T-helper 2 cell (primary cell): ENCODE data around the gene GAK.
"Not testable (repeated sequence)": the region's sequence is repeated elsewhere in the genome, so short reads cannot be mapped to it uniquely, and the experiment has no call there.

ENCODE experiments used
- DNase-seq, 5 experiments: peaks; one replicate each; pipeline versions ENCODE4 v3.0.0 to v3.0.0-alpha.2; 2012 to 2022

Gene GAK

DNA sequence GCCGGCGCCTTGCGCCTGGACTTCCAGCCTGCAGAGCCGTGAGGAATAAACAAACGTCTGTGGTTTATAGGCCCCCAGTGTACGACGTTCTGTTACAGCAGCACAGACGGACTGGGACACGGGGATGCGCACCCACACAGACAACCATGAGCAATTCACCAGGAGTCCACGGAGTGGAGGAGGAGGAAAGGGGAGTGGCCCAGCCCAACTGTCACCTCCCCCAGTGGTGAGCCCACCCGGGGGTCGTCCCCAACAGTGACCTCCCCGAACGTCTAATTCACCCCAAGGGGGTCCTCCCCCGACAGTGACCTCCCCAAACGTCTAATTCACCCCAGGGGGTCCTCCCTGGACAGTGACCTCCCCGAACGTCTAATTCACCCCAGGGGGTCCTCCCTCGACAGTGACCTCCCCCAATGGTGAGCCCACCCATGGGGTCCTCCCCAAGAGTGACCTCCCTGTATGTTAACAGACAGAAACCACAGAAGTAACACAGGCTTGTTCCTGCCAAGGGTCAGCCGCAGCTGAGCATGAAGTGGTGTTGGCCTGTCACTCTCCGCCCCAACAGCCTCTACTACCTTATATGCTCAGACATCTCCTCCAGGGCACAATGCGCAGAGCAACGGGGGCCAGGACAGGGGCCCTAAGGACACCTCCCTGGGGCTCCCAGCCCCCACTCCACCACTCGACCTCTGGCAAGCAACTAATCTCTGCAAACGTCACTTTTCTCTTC lies 6.2 kb downstream of the GAK start:
- DNase-seq, result no peak

GRCh38 chr4:925171-925570 lies 6.9 kb downstream of the GAK start:
- DNase-seq, result no peak

GRCh38 chr4:924107-925096 lies 7.7 kb downstream of the GAK start:
- DNase-seq, result peak in 2 of 5 experiments; percentile 23 to 50

- peak in 1 of 5 experiments; percentile 81 for DNase-seq
Measured at GRCh38 chr4:921830-922331, 10.2 kb downstream of the GAK start.

GRCh38 chr4:919004-919680 lies 13.0 kb downstream of the GAK start:
- not testable (repeated sequence) for DNase-seq

- DNase-seq, result not testable (repeated sequence)
Measured at GRCh38 chr4:918591-918990, 13.5 kb downstream of the GAK start.

DNA sequence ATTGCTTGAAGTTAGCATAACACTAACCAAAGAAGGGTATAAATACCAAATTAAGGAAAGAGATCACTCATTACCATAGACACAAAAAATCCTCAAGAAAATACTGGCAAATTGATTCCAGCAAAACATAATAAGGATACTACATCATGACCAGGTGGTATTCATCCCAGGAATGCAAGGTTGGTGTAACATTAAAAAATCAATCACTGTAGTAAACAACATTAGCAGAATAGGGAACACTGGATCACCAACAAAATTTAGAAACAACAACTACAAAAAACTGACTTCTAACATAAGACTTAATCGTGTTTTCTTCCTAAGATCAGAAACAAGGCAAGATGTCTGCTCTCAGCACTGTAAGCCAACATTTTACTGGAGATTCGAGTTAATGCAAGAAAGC lies 14.1 kb downstream of the GAK start:
- no peak for DNase-seq

DNA sequence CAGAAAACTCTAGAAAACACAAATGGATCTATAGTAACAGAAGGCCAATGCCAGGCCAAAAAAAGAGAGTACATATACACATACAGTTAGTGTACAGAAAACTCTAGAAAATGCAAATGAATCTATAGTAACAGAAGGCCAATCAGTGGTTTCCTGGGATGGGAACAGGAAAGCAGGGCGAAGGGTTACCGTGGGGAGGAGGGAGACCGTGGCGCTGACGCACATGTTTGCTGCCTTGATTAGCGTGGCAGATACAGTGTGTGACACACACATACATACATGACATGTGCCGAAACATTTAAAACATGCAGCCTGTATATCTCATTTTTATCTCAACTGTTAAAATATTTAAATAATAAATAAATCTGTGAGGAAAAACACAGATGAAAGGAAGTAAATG lies 14.7 kb downstream of the GAK start:
- DNase-seq, result no peak

DNA sequence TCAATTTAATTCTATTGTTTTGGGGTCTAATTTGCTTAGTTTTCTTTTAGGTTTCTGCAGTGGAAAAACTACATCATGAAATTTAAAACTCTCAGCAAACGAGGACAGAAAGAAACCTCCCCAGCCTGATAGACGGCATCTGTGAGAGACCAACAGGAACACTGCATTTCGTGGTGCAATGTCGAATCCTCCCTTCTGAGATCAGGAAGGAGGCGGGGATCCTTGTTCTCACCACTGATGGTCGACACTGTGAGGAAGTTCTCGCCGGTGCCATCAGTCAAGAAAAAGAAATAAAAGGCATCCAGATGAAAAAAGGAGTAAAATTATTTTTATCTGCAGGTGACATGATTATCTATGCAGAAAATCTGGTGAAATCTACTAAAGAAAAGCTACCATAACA lies 16.5 kb downstream of the GAK start:
- no peak for DNase-seq

DNA sequence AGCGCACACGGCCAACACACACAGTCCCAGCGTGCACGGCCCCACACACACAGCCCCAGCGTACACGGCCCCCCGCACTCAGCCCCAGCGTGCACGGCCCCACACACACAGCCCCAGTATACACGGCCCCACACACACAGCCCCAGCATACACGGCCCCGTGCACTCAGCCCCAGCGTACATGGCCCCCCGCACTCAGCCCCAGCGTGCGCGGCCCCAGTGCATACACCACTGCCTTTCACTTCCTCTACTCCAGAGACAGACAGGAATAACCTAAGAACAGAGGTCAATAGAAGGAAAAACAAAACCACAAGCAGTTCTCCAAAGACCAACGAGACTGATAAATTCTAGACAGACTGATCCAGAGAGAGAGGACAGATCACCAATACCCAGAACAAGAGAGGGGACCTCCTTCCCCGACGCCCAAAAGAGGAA lies 17.1 kb downstream of the GAK start:
- no peak for DNase-seq

GRCh38 chr4:914531-914930 lies 17.6 kb downstream of the GAK start:
- no peak for DNase-seq

- no peak for DNase-seq
Measured at GRCh38 chr4:913280-913618, 18.9 kb downstream of the GAK start.

DNA sequence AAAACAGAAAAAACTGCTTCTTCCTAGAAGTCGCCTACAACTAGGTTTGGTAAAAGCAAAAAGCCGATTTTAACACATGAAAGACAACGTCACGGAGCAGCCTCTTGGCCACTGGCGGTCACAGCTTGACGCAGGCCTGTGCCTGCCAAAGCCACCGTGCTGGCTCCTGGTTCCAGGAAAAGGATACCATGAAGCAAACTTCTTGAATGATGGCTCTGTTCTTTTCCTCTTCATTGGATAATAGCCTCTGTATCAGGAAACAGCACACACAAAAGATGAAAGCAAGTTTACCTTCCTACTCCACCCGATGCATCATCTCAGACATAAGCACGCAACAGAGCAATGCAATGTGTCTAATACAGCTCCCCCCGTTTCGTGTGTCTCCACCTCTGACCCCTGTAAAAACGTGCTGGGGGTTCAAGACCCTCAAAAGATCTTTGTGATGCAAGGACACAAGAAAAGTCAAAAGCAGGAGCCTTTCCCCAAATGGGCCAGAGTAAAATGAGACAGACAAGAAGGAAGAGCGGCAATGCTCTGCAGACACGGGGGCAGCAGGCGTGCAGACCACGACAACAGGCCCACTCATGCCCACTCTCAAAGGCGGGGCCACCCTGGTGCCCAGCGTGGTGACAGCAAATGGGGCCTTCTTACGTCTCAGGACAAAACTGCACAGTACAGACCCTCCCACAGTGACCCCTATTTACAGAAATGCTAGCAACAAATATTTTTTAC lies 19.4 kb downstream of the GAK start:
- DNase-seq, result no peak

DNA sequence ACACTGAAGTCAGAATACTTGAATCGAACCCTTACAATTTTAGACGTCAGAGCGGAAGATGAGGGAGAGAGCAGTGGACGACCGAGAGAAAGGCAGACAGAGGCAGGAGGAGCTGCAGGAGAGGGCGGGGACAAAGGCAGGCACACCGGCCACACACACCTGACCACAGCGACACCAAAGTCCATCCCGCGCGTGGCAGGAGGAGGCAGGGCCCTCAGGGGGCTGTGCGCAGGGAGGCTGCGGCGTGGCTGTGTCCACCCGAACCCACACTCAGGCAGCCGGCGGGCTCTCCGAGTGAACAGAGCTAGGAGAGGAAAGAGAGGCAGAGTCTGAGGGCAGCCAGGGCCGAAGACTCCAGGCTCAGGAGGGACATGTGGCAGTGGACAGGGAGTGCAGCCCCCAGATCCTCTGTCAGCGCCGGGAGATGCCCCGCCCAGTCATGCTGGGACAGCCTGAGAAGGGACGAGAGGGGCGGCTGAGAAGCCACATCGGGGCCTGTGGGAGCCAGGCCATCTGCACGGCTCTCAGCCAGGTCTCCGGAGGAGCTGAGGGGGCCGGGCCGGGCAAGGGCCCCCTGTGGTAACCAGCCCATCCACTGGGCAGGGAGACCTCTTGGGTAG lies 20.1 kb downstream of the GAK start:
- no peak for DNase-seq

DNA sequence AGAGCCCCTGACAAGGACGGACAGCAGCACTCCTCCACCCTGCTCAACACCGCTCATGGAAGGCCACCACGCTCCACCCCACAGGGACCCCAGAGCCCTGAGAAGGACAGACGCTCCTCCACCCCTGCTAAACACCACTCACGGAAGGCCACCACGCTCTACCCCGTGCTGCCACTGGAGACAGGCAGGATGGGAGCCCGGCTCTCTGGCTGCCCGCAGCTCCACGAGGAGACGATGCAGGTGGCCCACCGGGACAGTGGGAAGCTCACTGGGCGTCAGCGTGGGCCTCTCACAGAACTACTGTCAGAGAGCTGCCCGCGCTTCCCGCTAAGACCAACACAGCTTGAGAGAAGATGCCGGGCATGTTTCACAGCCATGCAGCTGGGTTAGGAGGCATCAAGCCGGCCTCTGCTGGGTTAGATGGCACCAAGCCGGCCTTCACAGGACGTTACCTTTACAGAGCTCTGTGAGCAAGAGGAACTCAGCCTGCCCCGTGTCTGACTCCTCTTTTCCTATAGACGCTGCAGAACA lies 20.8 kb downstream of the GAK start:
- no peak for DNase-seq

DNA sequence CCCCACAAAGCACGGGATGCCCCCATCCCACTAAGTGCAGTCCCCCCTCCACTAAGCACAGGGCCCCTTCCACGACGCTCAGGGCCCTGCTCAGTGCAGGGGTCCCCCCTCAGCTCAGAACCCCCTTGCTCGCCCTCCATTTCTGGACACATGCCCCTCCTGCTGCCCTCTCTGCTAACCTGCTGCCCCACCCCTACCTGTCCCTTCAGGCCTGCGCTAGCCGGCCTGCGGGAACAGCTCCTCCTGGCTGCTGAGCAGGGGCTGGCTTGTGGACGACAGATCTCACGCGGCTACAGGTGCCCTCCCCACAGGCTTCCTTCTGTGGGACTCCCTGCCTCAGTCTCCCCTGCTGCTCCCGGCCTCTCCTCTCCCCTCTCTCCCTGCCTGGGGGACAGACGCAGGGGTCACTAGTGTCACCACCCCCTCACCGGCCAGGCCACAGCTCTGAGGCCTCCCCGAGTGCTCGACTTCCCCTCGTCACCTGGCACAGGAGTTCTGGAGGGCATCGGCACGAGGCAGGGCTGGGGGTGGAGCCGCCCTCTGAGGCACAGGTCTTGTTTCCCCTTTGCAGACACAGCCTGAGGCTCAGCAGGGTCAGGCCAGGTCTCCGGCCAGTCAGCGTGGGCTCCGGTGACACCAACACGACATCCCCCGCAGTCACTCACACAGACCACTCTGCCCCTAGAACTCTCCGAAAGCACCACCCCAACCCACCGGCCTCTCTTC lies 21.6 kb downstream of the GAK start:
- no peak for DNase-seq

- no peak for DNase-seq
Measured at GRCh38 chr4:909821-910220, 22.3 kb downstream of the GAK start.

DNA sequence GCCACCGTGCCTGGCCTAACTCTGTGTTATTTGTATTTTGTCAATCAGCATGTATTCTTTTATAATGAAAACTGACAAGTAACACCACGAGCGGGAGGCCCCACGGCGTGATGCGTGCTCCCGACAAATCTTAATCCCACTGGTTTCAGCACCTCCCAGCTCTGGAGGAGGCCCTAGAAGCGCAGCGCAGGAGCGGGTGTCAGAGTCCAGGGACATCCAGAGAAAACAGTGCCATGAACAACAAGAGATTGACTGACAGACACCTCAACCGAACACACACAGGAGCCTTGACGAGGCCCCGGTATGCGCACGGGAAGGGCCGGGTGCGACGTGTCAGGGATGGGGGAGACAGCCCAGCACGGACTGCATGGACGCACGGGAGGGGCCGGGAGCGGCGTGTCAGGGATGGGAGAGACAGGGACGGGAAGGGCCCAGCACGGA lies 23.0 kb downstream of the GAK start:
- DNase-seq, result no peak

DNA sequence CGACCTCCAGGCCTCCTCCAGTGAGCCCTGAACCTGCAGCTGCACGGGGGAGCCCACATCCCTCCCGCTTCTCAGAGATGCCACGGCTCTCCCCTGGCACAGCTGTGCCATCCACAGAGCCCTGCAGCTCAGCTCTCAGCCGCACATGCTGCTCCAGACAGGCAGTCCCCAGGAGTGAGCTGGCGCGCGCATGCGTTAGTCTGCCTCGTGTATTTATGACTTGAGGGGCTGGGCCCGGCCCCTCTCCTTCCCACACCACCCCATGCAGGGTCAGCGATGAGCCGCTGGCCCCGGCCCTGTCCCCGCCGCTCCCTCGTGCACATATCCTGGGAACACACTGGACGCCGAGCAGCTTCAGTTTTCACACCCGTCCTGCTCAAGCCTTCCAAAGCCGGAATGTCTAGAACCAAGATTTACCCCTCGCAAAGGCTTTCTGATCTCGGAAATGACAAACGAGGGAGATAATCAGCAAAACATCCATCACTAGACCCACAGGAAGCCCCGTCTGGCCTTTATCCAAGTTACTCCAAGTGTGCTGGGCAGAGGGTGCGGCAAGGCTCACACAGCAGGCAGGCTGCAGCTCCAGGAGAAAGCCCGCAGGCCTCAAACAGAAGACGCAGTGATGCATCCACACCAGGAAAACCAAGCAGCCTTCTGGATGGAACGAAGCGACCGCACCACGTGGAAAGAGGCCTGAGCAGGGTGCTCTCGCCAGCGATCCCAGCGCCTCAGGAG lies 24.3 kb downstream of the GAK start:
- DNase-seq, result no peak

- no peak for DNase-seq
Measured at GRCh38 chr4:907103-907400, 25.1 kb downstream of the GAK start.
